CD4-positive, alpha-beta T cell treated with Interleukin-4 for 1 hour (primary cell): ENCODE data around the gene EGR4.
"Not testable (repeated sequence)": the region's sequence is repeated elsewhere in the genome, so short reads cannot be mapped to it uniquely, and the experiment has no call there.

Experiments used
- DNase-seq, 2 donors: peaks; one replicate each; pipeline ENCODE4 v3.0.0-alpha.2; 2020 to 2022

The EGR4 gene

GRCh38 chr2:73262691-73263429, 30.5 kb downstream of the EGR4 start:
- not testable (repeated sequence) for DNase-seq

- no peak for DNase-seq
Observed at GRCh38 chr2:73262108-73262651, 31.2 kb downstream of the EGR4 start.

- no peak for DNase-seq
Observed at GRCh38 chr2:73260338-73260984, 32.9 kb downstream of the EGR4 start.

DNA sequence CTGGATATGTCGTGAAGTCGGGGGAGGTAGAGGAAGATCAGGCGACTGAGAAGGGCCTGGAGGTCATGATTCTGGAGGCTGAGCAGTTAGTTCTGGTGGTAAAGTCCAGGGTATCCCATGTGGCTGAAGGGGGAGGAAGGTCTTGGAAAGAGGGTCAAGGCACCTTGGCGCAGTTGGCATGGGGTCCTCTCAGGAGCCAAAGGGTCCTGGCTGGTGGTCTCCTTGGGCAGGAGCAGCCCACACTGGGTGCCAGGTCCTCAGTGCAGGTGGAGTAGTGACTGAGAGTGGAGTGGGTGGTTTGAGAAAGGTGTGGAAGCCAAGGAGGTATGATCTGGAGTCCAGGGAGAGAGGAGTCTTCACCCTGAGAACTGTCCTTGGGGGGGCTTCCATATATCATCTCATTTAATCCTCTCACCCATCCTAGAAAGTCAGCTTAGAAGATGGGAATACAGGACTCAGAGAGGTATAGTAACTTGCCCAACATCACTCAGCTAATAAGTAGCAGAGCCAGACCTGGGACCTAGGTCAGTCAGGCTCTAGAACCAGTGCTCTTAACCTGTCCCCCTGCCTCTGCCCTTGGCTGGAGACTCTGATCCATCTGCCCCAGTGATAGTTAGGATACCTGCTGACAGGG, 33.5 kb downstream of the EGR4 start:
- no peak for DNase-seq

- DNase-seq = no peak
Observed at GRCh38 chr2:73259276-73259675, 34.1 kb downstream of the EGR4 start.

- DNase-seq = no peak
Observed at GRCh38 chr2:73258913-73259215, 34.5 kb downstream of the EGR4 start.

GRCh38 chr2:73258186-73258912, 35.0 kb downstream of the EGR4 start:
- no peak for DNase-seq

DNA sequence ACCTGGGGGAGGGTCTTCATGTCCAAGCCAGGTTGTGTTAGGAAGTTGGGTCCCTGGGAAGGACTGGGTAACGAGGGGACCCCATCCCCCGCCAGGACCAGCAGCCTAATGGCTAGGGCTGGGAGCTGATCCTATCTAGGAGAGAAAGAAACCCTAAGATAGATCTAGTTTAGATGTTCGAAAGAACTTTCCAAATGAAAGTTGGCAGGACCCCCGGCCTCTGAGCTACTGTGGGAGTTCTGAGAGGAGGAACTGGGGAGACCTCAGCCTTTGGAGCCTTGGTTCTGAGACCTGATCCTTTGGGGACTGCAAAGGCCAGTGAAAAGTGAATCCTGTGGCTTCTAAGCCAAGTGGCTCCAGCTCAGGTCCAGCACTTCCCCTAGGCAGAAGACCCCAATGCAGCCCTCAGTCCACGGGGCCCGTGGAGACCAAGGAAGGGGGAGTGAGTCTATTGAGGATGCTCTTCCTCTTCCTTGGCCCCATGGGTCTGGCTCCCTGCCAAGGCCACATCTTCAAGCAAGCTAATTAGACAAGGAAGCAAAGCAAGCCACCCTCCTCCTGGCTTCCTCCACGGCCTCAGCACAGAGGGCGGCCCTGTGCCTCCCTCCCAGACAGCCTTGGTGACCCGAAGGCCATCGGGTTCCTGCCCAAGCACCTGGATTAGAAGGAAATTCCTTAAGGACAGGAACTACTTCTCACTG, 35.8 kb downstream of the EGR4 start:
- peak; percentile 13 to 20 for DNase-seq

DNA sequence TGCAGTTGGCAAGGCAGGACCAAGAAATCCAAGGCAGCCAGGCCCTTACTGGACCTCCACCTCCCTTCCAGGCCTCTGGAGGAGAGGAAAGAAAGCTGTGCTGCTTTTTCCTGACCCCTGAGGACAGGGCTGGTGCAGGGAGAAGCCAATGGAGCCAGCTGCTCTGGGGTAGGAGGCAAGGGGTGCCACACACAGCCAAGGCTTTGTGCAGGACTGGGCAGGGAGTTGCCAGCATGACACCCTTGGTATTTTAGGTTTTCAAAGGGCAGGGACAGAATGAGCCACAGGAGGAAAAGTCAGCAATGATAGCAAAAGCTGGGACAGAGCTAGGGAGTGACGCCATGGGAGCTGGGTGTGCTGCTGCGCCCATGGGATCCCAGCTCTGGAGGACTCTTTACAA, 36.3 kb downstream of the EGR4 start:
- no peak for DNase-seq

- no peak for DNase-seq
Observed at GRCh38 chr2:73256618-73256922, 36.8 kb downstream of the EGR4 start.

- DNase-seq = no peak
Observed at GRCh38 chr2:73255907-73256617, 37.3 kb downstream of the EGR4 start.

GRCh38 chr2:73255007-73255644, 38.2 kb downstream of the EGR4 start:
- DNase-seq = no peak

DNA sequence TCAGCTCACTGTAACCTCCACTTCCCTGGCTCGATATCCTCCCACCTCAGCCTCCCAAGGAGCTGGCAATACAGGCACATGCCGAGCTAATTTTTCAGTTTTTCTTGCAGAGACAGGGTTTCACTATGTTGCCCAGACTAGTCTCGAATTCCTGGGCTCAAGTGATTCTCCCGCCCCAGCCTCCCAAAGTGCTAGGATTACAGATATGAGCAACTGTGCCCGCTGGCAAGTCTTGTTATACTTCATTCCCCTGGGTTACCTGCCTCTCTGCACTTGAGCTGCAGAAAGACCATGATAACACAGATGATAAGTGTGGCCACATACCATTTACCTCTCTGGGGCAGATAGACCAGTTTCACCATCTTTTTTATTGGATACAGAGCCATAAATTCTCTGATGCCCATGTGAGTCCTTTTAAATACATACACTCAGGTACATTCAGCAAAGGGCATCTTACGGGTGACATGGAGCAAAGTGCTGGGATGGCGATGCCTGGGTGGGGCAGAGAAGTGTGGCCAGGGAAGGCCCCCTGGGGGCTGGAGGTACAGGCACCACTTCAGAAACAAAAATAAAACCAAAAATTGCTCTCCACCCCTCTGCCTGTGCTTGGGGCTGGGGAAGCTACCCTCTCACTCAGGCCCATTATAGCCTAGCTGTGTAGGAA, 38.9 kb downstream of the EGR4 start:
- DNase-seq = no peak

GRCh38 chr2:73253901-73254300, 39.4 kb downstream of the EGR4 start:
- peak in 1 of 2 donors; percentile 35 for DNase-seq

DNA sequence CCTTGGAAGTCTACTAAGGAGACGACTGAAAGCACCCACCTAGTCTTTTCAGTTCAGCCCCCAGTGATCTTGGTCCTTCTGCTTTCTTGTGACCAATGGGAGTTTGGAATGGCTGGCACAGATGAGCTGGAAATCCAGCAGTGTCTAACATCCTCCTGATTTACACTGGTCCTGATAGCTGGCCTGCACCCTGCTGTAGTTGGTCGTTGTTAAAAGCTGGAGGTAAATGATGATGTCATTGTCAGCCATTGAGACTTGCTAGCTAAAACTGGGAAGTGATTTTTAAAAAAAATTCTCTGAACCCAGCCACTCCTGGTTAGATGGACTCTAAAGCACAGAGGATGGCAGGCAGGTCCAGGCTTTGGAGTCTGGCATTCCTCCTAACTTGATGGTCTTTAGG, 39.9 kb downstream of the EGR4 start:
- DNase-seq = no peak

GRCh38 chr2:73252238-73253027, 40.9 kb downstream of the EGR4 start:
- no peak for DNase-seq

GRCh38 chr2:73250872-73251846, 42.2 kb downstream of the EGR4 start:
- DNase-seq = no peak

GRCh38 chr2:73249636-73250035, 43.7 kb downstream of the EGR4 start:
- DNase-seq = no peak

GRCh38 chr2:73246850-73247249, 46.5 kb downstream of the EGR4 start:
- DNase-seq = no peak
